Stimulated activated CD8-positive, alpha-beta memory T cell treated with anti-CD3 and anti-CD28 coated beads, Interleukin-15, amount 100 ng/mL, for 48 hours (primary cell): ENCODE measurements around the gene NF1.
A peak's percentile ranks its signal among the peaks of the same experiment; 100 is the strongest.
"Not testable (repeated sequence)": the region's sequence is repeated elsewhere in the genome, so short reads cannot be mapped to it uniquely, and the experiment has no call there.

Experiments used
- DNase-seq, 2 donors: peaks; one replicate each; pipeline ENCODE4 v3.0.0-alpha.2; 2020; ENCODE audit warnings: low read depth in 2 of 2

NF1 gene

GRCh38 chr17:31295489-31295871 lies 200.7 kb downstream of the NF1 start:
- no peak for DNase-seq

GRCh38 chr17:31296142-31296541 lies 201.4 kb downstream of the NF1 start:
- no peak for DNase-seq

DNA sequence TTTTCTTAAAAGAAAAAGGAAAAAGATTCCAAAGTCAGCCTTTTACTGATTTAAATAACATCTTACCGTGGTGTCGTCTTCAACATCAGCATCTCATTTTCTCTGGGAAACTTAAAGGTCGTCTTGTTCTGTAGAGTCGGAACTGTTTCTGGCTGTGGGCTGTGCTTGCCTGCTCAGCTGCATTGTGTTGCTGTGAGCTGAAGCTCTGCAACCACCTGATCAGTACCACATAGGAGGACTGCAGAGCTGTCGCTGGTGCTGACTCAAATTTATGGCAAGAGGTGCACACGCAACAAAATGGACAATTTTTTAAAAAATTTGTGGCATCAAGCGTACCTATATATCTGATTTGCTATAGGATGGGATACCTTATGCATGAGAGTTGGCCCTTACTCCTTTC lies 202.3 kb downstream of the NF1 start, which contains the start of gene OMG:
Gene OMG, minus strand, starts transcription at position 150 of the 400 bp plus-strand sequence. CDS start 908 bp downstream, outside the sequence.
- DNase-seq: no peak

DNA sequence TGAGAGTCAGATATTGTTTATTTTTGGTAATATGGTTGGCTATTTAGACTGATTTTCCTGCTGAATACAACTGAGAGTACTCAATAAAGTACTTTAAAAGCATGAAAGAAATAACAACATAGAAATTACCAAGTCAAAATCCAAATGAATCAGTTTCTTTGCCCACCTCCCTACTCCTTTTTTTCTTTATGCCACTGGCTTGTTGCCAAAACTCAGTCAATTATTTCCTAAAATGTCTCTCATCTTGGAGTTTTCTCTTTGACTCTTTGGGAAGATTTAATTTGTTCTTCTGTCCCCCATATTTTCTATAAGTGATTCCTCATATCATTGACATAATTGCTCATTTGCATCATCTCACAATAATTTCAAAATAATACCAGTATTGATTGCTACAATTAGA lies 204.8 kb downstream of the NF1 start:
- DNase-seq: no peak

- DNase-seq: no peak
Observed at GRCh38 chr17:31307640-31308039, 212.9 kb downstream of the NF1 start.

GRCh38 chr17:31308372-31309334 lies 213.9 kb downstream of the NF1 start:
- DNase-seq: no peak

GRCh38 chr17:31309556-31309955 lies 214.8 kb downstream of the NF1 start:
- no peak for DNase-seq

- DNase-seq: no peak
Observed at GRCh38 chr17:31310260-31310659, 215.5 kb downstream of the NF1 start.

DNA sequence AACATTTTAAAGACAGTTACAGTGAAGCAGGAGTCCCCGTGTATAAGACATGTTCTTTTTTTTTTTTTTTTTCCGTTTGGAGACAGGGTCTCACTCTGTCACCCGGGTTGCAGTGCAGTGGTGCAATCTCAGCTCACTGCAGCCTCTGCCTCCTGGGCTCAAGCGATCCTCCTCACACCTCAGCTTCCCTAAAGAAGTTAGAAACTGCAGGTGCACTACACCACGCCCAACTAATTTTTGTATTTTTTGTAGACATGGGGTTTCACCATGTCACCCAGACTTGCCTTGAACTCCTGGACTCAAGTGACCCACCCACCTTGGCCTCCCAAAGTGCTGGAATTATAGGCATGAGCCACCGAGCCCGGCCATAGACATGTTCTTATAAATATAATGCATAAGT lies 216.1 kb downstream of the NF1 start:
- DNase-seq: no peak

DNA sequence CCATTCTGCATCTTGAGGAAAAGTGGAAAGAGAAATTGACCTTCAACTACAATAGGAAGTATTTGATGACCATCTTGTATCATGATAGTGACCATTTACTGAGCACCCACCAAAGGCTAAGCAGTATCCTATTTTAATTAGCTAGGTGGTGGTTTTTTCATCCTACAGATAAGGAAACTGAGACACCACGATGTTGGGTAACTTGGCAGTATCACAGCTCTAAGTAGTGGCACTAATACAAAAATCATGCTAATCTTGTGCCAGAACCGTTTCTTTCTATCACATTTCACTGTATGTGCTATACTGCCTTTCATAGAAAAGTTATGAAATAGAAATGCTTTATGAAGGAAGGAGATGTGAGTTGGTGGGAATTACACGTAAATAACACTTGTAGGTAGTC lies 216.7 kb downstream of the NF1 start:
- DNase-seq: no peak

DNA sequence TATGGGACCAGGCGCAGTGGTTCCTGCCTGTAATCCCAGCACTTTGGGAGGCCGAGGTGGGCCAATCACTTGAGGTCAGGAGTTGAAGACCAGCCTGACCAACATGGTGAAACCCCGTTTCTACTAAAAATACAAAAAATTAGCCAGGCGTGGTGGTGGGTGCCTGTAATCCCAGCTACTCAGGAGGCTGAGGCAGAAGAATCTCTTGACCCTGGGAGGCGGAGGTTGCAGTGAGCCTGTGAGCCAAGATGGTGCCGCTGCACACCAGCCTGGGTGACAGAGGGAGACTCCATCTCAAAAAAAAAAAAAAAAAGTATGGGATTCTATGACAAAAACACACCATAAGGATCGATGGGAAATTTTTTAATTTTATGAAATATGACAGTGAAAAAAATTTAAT lies 217.4 kb downstream of the NF1 start:
- DNase-seq: not testable (repeated sequence)

DNA sequence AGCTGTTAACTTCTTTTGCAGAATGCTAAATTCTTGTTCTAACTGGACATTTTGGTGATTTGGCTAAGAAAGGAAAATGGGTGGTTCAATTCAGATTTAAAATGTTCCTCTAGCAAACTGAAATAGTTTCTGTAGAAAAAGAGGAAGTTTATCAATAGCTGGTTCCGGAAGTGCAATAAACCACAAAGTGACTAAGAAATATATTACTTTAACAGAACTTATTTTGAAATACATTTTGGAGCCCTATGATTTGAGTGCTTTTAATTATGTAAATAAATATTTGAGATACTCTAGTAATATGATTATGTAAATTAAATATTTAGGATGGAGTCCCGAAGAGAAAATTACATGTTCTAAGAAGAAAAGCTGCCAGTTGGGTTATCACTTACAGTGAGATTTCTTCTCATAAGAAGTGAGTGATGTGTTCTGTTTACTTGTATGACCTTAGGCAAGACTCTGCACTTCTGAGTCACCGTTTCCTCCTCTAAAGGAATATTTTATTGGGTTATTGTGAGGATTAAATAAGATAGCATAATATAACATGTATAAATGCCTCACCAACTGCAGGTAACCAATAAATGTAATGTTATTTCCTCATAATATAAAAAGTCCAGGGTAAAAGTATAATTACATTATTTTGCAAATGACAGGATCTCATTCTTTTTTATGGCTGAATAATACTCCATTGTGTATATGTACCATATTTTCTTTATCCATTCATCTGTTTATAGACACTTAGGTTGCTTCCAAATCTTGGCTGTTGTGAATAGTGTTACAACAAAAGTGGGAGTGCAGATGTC lies 219.4 kb downstream of the NF1 start, which contains the start of gene EVI2B:
Gene EVI2B, minus strand, starts transcription at position 73 of the 800 bp plus-strand sequence. CDS start 8,445 bp downstream, outside the sequence.
- no peak for DNase-seq

DNA sequence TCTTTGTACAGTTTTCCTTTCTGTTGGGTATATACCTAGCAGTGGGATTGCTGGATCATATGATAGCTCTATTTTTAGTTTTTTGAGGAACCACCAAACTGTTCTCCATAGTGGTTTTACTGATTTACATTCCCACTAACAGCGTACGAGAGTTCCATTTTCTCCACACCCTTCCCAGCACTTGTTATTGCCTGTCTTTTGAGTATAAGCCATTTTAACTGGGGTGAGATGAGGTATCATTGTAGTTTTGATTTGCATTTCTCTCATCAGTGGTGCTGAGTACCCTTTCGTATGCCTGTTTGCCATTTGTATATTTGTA lies 220.0 kb downstream of the NF1 start:
- no peak for DNase-seq

DNA sequence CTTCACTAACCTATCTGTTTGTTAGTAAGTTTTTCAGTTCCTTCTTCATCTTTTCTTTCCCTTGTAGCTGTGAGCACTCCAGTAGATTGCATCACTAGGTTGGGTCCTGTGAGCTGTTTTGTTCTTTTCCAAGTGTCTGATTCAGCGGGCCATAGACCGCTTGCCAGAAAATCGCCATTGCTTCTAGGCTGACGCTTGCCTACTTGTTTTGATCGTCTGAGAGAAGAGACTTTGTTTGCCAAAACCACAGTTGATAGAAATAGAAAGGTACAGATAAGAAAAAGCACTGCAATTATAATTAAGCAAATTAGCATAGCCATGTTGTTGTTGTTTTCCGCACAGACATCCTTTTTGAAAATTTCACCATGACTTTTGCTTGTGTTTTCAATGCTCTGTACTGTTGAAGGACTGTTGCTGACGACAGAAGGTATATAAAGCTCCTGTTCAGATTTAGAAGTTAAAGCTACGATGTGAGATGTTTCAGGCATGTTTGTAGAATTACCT lies 223.6 kb downstream of the NF1 start:
- DNase-seq: peak; percentile 30 to 54

- no peak for DNase-seq
Observed at GRCh38 chr17:31318851-31319661, 224.3 kb downstream of the NF1 start.

GRCh38 chr17:31320241-31320640 lies 225.5 kb downstream of the NF1 start:
- no peak for DNase-seq

DNA sequence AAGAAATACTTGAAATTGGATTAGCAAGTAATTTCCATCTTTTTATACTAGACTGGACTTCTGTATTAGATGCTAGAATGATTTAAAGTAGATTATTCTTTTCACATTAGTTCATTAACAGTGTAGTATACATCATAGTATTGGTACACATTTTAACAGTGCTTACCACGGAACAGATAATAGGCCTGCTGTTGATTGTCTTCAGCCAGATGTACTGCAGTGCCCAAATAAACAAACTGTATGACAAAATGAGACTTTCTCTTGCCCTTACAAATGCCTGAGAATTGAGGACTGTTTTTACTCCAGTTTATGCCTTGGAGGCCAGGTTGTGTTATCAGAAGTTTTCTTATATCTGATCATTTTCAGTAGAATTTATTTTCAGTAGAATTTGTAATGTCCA lies 226.0 kb downstream of the NF1 start:
- no peak for DNase-seq

DNA sequence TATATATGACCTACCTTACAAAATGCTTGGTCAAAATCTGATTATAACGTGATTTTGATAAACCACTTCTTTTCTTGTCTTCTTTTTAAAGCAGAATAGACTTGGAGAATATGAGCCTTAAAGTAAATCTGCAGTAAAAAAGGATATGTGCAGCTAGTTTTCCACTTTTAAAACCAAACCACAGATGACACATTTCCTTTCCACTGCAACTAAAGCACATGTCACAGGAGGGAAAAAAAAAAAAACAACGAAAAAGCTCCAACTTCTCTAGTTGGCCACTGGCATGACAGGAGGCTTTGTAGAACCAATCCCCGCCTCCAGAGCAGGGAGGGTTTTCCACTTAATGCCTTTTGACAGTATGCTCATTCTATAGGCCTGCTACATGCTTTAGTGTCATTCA lies 226.7 kb downstream of the NF1 start, which contains the start of gene EVI2A:
Gene EVI2A, minus strand, starts transcription at position 142 of the 400 bp plus-strand sequence. CDS start 2,609 bp downstream, outside the sequence.
- DNase-seq: peak; percentile 61 to 71

GRCh38 chr17:31321966-31322365 lies 227.2 kb downstream of the NF1 start:
- DNase-seq: no peak

DNA sequence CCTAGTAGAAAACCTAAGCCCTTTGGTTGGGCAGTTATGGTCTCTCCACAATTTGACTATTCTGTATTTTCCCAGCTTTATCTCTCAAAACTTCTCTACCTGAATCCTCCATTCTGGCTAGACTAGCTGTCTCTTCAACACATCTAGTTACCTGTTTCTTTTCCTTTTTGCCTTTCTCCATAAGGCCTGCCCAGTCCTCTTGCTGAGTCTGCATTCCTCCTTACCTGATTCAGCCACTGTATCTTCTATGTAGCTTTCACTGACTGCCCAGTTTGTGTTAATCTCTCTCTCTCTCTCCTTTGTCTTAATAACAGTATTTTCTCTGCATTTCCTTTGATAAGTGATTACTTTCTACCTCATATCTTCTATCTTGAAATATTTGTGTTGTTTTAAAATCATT lies 228.8 kb downstream of the NF1 start:
- DNase-seq: no peak

GRCh38 chr17:31327534-31328159 lies 232.9 kb downstream of the NF1 start:
- DNase-seq: no peak
